HG03439 (cell line): ENCODE measurements around the gene CPSF6.
"Not testable (repeated sequence)": the region's sequence is repeated elsewhere in the genome, so short reads cannot be mapped to it uniquely, and the experiment has no call there.

Experiments used
- ATAC-seq: cut with Tn5 transposase; IDR thresholded peaks from one replicate; pipeline ENCODE4 v1.9.1; 2021; ENCODE audit warnings: mild to moderate bottlenecking, moderate library complexity; ENCODE audit not compliant: unreplicated experiment

CPSF6 gene

GRCh38 chr12:69239352-69239921 lies at the start of gene CPSF6:
CPSF6 (plus strand) TSS chr12:69239569; CDS start chr12:69239647, 78 bp downstream.
- ATAC-seq, result peak; percentile 95

- ATAC-seq, result no peak
Measured at GRCh38 chr12:69196302-69197288, 42.8 kb upstream of the CPSF6 start.

GRCh38 chr12:69199976-69200375 lies 39.4 kb upstream of the CPSF6 start:
- not testable (repeated sequence) for ATAC-seq

- ATAC-seq, result no peak
Measured at GRCh38 chr12:69204191-69204590, 35.2 kb upstream of the CPSF6 start.

- ATAC-seq, result no peak
Measured at GRCh38 chr12:69210661-69211060, 28.7 kb upstream of the CPSF6 start.

GRCh38 chr12:69211160-69211559 lies 28.2 kb upstream of the CPSF6 start:
- ATAC-seq, result no peak

- no peak for ATAC-seq
Measured at GRCh38 chr12:69214169-69214568, 25.2 kb upstream of the CPSF6 start.

- ATAC-seq, result no peak
Measured at GRCh38 chr12:69225251-69225910, 14.0 kb upstream of the CPSF6 start.

GRCh38 chr12:69231479-69231878 lies 7.9 kb upstream of the CPSF6 start:
- no peak for ATAC-seq

- peak; percentile 5 for ATAC-seq
Measured at GRCh38 chr12:69238589-69239351, 599 bp upstream of the CPSF6 start.

GRCh38 chr12:69239922-69240630 lies 707 bp downstream of the CPSF6 start:
- ATAC-seq, result peak; percentile 40

- ATAC-seq, result no peak
Measured at GRCh38 chr12:69240631-69240995, 1.2 kb downstream of the CPSF6 start.

GRCh38 chr12:69241438-69242092 lies 2.2 kb downstream of the CPSF6 start:
- ATAC-seq, result no peak

GRCh38 chr12:69243099-69244084 lies 4.0 kb downstream of the CPSF6 start:
- no peak for ATAC-seq

- ATAC-seq, result no peak
Measured at GRCh38 chr12:69247268-69248018, 8.1 kb downstream of the CPSF6 start.

- ATAC-seq, result no peak
Measured at GRCh38 chr12:69252033-69252432, 12.7 kb downstream of the CPSF6 start.

GRCh38 chr12:69254046-69254445 lies 14.7 kb downstream of the CPSF6 start:
- peak; percentile 67 for ATAC-seq

GRCh38 chr12:69254862-69255261 lies 15.5 kb downstream of the CPSF6 start:
- ATAC-seq, result no peak
